HG02943 (cell line): ENCODE results near the gene NABP1.
"Not testable (repeated sequence)": the region's sequence is repeated elsewhere in the genome, so short reads cannot be mapped to it uniquely, and the experiment has no call there.

ENCODE experiments used
- ATAC-seq: cut with Tn5 transposase; IDR thresholded peaks from one replicate; pipeline ENCODE4 v1.9.1; 2021; ENCODE audit warnings: mild to moderate bottlenecking, low read depth, moderate library complexity; ENCODE audit not compliant: unreplicated experiment

NABP1 gene, protein sequence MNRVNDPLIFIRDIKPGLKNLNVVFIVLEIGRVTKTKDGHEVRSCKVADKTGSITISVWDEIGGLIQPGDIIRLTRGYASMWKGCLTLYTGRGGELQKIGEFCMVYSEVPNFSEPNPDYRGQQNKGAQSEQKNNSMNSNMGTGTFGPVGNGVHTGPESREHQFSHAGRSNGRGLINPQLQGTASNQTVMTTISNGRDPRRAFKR

DNA sequence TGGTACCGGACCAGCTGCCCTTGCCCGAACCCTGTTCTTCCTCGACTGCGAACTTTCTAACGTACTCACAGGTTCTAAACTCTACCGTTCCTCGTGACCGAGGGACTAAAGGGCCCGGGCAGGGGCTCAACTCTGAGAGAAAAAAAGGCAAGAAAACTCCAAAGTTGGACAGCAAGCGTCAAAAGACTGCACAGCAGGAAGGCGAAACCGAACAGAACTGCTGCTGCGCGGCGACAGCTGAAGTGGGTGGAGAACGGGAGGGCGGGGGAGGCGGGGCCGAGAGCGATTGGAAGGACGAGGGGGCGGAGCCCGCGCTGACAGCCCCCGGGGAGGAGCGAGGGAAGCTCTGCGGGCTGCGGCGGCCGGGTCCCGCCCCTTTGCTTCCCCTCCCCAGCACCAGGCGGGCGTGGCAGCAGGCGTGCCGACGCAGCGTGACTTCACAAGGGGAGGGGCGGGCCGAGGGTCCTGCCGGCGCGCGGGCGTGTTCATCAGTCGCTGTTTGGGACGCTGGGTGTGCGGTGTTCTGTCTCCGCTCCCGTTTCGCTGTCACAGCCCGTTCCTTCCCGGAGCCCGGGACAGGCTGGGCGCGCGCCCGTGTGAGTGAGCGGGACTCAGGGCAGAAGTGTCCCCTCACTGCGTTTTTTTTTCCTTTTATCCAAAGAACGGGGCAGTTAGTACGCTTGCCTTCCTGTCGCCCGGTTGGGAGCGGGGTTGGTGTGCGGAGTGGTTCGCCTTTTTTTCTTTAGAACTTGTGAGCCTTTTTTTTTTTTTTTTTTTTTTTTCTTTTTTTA is at the start of gene NABP1:
NABP1 (plus strand) TSS at position 491 of the 791 bp plus-strand sequence. CDS start 479 bp downstream, outside the sequence.
- ATAC-seq: peak; percentile 57

DNA sequence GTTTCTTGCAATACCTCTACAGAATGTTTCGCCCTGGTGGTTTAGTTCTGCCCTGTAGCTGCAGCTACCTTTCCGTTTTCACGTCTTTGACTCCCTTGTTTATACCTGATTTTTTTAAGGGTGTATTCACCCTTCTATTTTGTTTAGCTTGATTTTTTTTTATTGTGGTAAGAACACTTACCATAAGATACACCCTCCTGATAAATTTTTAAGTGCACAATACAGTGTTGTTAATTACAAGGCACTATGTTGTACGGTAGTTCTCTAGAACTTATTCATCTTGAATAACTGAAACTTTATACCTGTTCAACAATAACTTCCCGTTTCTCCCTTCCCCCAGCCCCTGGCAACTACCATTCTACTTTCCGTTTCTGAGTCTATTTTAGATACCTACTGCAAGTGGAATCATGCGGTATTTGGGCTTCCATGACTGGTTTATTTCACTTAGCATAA is 48.9 kb upstream of the NABP1 start:
- no peak for ATAC-seq

GRCh38 chr2:191629976-191630712 is 47.8 kb upstream of the NABP1 start:
- no peak for ATAC-seq

- ATAC-seq: no peak
Observed at GRCh38 chr2:191631754-191632153, 46.2 kb upstream of the NABP1 start.

DNA sequence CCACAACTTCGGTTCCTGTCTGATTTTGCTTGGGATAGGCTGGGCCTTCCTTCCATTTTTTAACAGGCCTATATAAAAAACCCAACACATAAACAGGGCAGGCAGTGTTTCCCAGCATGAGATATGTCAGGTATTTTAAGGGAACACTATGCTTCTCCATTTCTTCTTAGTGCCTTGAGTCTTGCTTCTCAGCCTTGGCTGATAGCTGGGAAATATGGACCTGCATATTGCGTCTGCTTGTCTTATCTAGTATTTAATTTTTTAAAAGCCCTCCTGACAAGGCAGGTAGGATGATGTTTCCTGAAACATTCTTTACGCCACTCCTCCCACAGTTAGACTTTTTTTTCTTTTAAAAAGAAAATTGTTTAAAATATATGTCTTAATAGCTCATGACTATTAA is 45.5 kb upstream of the NABP1 start:
- ATAC-seq: no peak

DNA sequence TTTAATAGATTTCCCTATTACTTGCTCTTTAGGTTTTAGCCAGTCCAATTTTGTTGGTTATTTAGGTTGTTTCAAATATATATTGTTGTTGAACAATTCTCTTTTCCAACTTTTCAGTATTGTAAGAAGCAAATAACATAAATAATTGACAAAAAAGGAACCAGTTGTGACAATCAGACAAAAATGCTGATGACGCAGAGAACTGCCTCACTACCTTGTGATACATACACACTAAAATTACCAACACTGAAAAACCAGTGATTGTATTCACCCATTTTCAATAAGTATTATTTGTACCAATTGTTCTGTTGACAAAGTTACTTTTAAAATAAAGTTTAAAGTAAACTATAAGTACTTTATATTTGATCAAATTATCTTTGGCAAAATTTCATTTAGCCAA is 43.1 kb upstream of the NABP1 start:
- no peak for ATAC-seq

- ATAC-seq: peak; percentile 65
Observed at GRCh38 chr2:191635333-191636234, 42.4 kb upstream of the NABP1 start.

- no peak for ATAC-seq
Observed at GRCh38 chr2:191636235-191636543, 41.7 kb upstream of the NABP1 start.

DNA sequence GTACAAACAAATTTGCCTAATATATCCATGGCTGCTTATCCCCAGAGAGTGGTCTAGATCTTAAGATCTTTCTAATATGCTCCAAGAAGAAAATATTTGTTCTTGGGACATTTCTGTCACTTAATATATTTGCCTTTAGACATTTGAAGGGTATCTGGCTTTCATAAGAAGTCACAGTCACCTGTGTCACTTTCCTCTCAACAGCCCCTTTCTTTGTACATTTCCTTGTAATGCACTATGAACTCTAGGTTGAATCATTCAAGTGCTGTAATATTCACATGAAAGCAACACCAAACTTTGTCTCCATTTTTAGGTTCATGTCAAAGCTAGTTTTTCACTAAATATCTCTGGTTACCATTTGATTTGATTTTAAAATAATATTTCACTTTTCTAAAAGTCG is 41.4 kb upstream of the NABP1 start:
- no peak for ATAC-seq

GRCh38 chr2:191637182-191638078 is 40.5 kb upstream of the NABP1 start:
- ATAC-seq: peak; percentile 68

DNA sequence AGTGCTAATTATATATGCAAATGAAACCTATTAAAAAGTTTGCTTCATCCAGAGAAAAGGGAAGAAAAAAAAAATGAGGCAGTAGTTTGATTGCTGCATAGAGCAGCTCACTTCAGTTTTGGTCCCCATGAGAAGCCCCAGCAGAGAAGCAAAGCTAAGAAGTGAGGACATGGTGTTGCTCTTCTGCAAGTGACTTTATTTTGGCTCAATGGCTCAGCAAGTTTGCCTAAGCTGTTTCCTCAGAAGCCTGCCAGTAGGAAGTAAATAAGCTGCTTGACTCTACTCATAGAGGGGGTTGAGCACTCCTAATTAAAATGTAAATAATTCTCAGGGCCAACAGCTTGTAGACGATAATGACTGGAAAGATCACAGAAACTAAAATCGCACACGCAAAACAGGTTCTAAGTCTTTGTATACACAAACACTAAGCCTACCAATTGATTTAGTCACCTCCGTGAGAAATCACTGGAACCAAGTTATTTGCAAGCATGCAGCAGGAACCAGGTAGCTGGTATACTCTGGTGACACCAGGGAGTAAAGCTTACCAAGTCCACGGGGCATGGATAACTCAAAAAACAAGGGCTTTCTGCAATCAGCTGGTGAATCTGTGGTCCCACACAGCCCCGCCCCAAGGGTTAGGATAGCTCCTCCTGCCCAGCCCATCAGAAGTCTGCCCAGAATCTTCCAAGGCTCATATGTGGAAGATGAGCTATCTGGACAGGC is 39.7 kb upstream of the NABP1 start:
- no peak for ATAC-seq

- ATAC-seq: no peak
Observed at GRCh38 chr2:191638802-191639172, 39.1 kb upstream of the NABP1 start.

GRCh38 chr2:191641609-191642008 is 36.3 kb upstream of the NABP1 start:
- ATAC-seq: no peak

GRCh38 chr2:191642541-191642940 is 35.4 kb upstream of the NABP1 start:
- no peak for ATAC-seq

DNA sequence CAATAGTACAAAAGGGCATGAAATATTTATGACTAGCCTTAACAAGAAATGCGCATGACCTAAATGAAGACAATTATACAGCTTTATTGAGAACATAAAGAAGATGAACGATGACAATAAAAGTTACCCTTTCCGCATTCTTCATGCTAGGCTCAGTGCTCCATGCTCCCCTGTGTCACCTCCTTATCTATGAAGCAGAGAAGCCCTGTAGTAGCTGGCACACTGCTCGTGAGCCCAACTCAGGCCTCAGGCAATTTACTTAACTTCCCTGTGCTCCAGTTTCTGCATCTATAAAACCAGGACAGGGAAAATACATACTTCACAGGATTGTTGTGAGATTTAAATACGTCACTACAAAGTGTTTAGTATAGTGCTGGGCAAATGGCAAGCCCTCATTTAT is 34.5 kb upstream of the NABP1 start:
- ATAC-seq: no peak

- ATAC-seq: not testable (repeated sequence)
Observed at GRCh38 chr2:191644613-191645012, 33.3 kb upstream of the NABP1 start.

DNA sequence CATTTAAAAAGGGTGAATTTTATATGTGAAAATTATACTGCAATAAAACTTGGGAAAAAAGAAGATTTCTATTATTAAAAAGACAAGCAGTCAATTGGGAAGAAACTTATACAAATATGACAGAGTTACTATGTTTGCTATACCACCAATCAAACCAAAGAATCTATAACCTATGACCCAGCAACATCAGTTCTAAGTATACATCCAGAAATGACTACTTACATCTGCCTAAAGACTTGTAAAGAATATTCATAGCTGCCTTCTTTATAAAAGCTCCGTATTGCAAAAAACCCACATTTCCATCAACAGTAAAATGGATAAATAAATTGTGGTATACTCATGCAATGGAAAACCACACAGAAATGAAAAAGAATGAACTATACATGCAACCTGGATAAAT is 32.9 kb upstream of the NABP1 start:
- ATAC-seq: no peak

- no peak for ATAC-seq
Observed at GRCh38 chr2:191645434-191646162, 32.3 kb upstream of the NABP1 start.
